ENCODE measurements around the gene UBB. TPM values are rescaled to one million over a fixed set of nuclear protein-coding genes. Genes with fewer than 3 reads are reported as not detected.

Gene UBB
- total RNA-seq, 1 donor from 2014 or later, result 625 TPM

- intact Hi-C loops (cut with DNase I), result no loop called here
- Histone ChIP-seq H3K27ac (no peak overlapping the region), H3K36me3 (peaks cover 0 to 25% of the 10 kb centered on the region in 2 donors), H3K27me3 (no peaks in the 10 kb centered on the region), H3K4me3 (no peak overlapping the region), H3K9me3 (no peaks in the 10 kb centered on the region), H3K4me1 (peaks cover 2% of the 10 kb centered on the region)
- TF ChIP-seq CTCF (IDR thresholded peaks at IDR 0.05) (no peak), POLR2AphosphoS5 (IDR thresholded peaks at IDR 0.05; ENCODE audit: insufficient read depth in 1 of 2, low read depth in 1 of 2) (no peak), POLR2A (IDR thresholded peaks at IDR 0.05) (no peak)
- DNase-seq (ENCODE audit: extremely low spot score in 2 of 2), result no peak
Measured at GRCh38 chr17:16425202-16425601, 44.3 kb downstream of the UBB start.

GRCh38 chr17:16425698-16426659, 45.1 kb downstream of the UBB start:
- Histone ChIP-seq H3K4me3 (no peak overlapping the region), H3K4me1 (no peaks in the 10 kb centered on the region), H3K36me3 (peaks cover 0 to 25% of the 10 kb centered on the region in 2 donors), H3K9me3 (no peaks in the 10 kb centered on the region), H3K27ac (no peak overlapping the region), H3K27me3 (no peaks in the 10 kb centered on the region)
- intact Hi-C loops (cut with DNase I), result no loop called here
- no peak for DNase-seq (ENCODE audit: extremely low spot score in 2 of 2)
- no peak for TF ChIP-seq POLR2AphosphoS5 (IDR thresholded peaks at IDR 0.05; ENCODE audit: insufficient read depth in 1 of 2, low read depth in 1 of 2)
- TF ChIP-seq POLR2A (IDR thresholded peaks at IDR 0.05), result no peak
- TF ChIP-seq CTCF (IDR thresholded peaks at IDR 0.05), result no peak

- peaks cover 0 to 25% of the 10 kb centered on the region in 2 donors for H3K36me3 ChIP-seq
- no peaks in the 10 kb centered on the region for H3K9me3 ChIP-seq
- intact Hi-C loops (cut with DNase I), result no loop called here
- no peak overlapping the region for H3K4me3 ChIP-seq
- H3K27ac ChIP-seq, result no peak overlapping the region
- no peaks in the 10 kb centered on the region for H3K4me1 ChIP-seq
- DNase-seq (ENCODE audit: extremely low spot score in 2 of 2), result no peak
- TF ChIP-seq POLR2A (IDR thresholded peaks at IDR 0.05) (no peak), CTCF (IDR thresholded peaks at IDR 0.05) (no peak), POLR2AphosphoS5 (IDR thresholded peaks at IDR 0.05; ENCODE audit: insufficient read depth in 1 of 2, low read depth in 1 of 2) (no peak)
- H3K27me3 ChIP-seq, result no peaks in the 10 kb centered on the region
Measured at GRCh38 chr17:16427020-16427419, 46.1 kb downstream of the UBB start.

GRCh38 chr17:16428098-16428882, 47.4 kb downstream of the UBB start:
- Histone ChIP-seq H3K9me3 (no peaks in the 10 kb centered on the region), H3K4me3 (no peak overlapping the region), H3K36me3 (peaks cover 0 to 16% of the 10 kb centered on the region in 2 donors), H3K27me3 (no peaks in the 10 kb centered on the region), H3K27ac (no peak overlapping the region), H3K4me1 (no peaks in the 10 kb centered on the region)
- TF ChIP-seq POLR2AphosphoS5 (IDR thresholded peaks at IDR 0.05; ENCODE audit: insufficient read depth in 1 of 2, low read depth in 1 of 2) (no peak), POLR2A (IDR thresholded peaks at IDR 0.05) (no peak), CTCF (IDR thresholded peaks at IDR 0.05) (no peak)
- intact Hi-C loops (cut with DNase I), result no loop called here
- no peak for DNase-seq (ENCODE audit: extremely low spot score in 2 of 2)

Measured in vagina (tissue), 2 donors.